WERI-Rb-1 (cell line): ENCODE results near the gene C3orf22.
A peak's percentile ranks its signal among the peaks of the same experiment; 100 is the strongest.

Experiments
- DNase-seq: peaks from one replicate; pipeline ENCODE4 v3.0.0-alpha.2; 2020
- H3K27ac ChIP-seq: fragments of 250-450 bp; sonication (Bioruptor Pico); 2 replicates; pipeline ENCODE4 v1.5.1; 2020; ENCODE audit warnings: mild to moderate bottlenecking, moderate library complexity
- H3K27me3 ChIP-seq: fragments of 250-450 bp; sonication (Bioruptor Pico); 2 replicates; pipeline ENCODE4 v1.5.1; 2021; ENCODE audit warnings: mild to moderate bottlenecking, low read depth, moderate library complexity; ENCODE audit not compliant: insufficient read depth, severe bottlenecking
- H3K36me3 ChIP-seq: fragments of 250-450 bp; sonication (Bioruptor Pico); 2 replicates; pipeline ENCODE4 v1.5.1; 2020; ENCODE audit warnings: mild to moderate bottlenecking, moderate library complexity
- H3K4me3 ChIP-seq: 2 replicates; pipeline ENCODE4 v1.5.1; 2011; ENCODE audit warnings: low read depth, mild to moderate bottlenecking, control low read depth, low read length
- H3K9me3 ChIP-seq: fragments of 250-450 bp; sonication (Bioruptor Pico); 2 replicates; pipeline ENCODE4 v1.5.1; 2021; ENCODE audit warnings: mild to moderate bottlenecking, moderate library complexity; ENCODE audit not compliant: severe bottlenecking
- CTCF ChIP-seq: IDR thresholded peaks from 2 replicates; pipeline ENCODE4 v1.5.1; 2011; ENCODE audit warnings: low read depth, mild to moderate bottlenecking, control low read depth, inconsistent platforms, low read length

Gene C3orf22

GRCh38 chr3:126562737-126563276 lies 4.1 kb upstream of the C3orf22 start:
- no peaks in the 10 kb centered on the region for H3K9me3 ChIP-seq
- no peak overlapping the region for H3K27ac ChIP-seq
- H3K36me3 ChIP-seq: no peaks in the 10 kb centered on the region
- no peak for DNase-seq
- no peaks in the 10 kb centered on the region for H3K27me3 ChIP-seq
- H3K4me3 ChIP-seq: no peak overlapping the region
- no peak for TF ChIP-seq CTCF

- DNase-seq: no peak
- H3K36me3 ChIP-seq: no peaks in the 10 kb centered on the region
- H3K27ac ChIP-seq: no peak overlapping the region
- no peaks in the 10 kb centered on the region for H3K9me3 ChIP-seq
- TF ChIP-seq CTCF: no peak
- no peaks in the 10 kb centered on the region for H3K27me3 ChIP-seq
- no peak overlapping the region for H3K4me3 ChIP-seq
These were observed 971 bp downstream of the C3orf22 start for GRCh38 chr3:126557761-126558160.

DNA sequence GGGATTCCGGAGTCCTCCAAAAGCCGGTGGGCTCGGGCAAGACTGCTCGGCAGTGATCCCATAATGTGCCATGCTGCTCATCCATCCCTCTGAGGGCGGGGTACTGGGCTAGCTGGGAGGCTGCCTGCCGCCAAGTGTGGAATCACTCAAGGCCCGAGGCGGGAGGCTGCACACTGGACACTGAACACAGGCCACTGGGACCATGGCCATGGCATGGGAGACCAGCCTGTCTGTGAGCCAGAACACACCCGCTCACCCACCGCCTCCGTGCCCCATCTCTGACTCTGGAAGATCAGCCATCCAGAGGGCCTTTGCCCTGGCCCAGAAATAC lies 1.4 kb downstream of the C3orf22 start:
- DNase-seq: peak; percentile 5
- Histone ChIP-seq H3K36me3 (no peaks in the 10 kb centered on the region), H3K27ac (no peak overlapping the region), H3K27me3 (no peaks in the 10 kb centered on the region), H3K9me3 (no peaks in the 10 kb centered on the region), H3K4me3 (no peak overlapping the region)
- TF ChIP-seq CTCF: no peak

DNA sequence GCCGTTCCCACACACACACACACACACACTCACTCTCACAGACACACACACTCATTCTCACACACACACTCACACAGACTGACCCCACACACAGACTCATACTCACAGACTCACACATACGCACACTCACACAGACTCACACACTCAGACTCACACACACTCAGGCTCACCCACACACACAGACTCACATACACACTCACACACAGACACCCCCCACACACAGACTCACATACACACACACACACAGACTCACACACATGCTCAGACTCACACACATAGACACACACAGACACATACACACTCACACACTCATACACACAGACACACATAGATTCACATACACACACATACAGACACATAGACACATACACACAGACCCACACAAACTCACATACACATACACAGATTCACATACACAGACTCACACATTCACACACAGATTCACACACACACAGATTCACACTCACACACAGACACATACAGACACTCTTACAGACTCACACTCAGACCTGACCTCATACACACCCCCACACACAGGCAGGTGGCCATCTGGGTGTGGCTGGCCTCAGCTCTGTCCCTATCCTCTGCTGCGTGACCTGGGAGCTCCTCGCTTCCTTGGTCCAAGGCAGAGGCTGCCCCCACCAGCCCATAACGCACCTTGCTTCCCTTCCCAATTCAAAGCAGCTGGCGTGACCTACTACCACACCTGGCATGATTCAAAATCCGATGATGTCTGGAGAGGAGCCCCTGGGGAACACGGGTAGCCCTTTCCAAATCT lies 1.9 kb downstream of the C3orf22 start:
- no peaks in the 10 kb centered on the region for H3K9me3 ChIP-seq
- H3K27me3 ChIP-seq: no peaks in the 10 kb centered on the region
- H3K36me3 ChIP-seq: no peaks in the 10 kb centered on the region
- no peak for TF ChIP-seq CTCF
- no peak overlapping the region for H3K4me3 ChIP-seq
- DNase-seq: peak; percentile 6
- no peak overlapping the region for H3K27ac ChIP-seq

DNA sequence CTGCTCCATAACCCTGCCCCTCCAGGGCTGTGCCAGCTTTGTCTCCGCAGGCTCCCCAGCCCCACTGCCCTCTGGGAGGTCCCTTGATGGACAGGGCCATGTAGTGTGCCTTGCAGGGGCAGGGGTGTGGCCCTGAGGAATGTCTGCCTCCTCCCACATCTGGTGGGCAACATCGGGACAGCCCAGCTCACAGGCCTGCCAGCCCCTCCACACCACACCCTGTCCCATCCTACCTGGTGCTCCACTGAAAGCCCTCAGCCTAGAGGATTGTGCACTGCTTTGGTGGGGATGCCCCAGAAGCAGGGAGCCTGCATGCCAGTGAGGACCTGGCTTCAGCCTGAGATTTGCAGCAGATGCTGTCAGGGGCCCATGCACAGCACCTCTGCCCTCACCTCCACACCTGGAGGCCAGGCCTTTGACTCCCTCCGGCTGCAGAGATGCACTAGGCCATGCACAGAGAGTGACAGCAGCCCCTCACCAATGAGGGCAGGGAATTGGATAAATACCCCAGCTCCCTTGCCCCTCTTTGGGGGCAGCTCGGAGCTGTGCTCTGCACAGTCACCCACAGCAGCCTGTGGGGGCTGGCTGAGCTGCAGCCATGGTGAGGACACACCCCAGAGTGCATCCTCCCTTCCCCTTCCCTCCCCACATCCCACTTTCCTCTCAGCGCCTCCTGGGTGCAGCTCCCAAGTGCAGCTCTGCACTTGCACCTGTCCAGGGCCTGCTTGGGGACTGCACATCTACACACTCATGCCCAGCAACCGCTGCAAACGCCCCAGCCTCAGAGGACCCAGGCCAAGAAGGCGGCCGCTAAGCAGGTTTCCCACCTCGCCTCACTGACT lies 2.7 kb downstream of the C3orf22 start:
- no peaks in the 10 kb centered on the region for H3K27me3 ChIP-seq
- DNase-seq: no peak
- TF ChIP-seq CTCF: no peak
- no peak overlapping the region for H3K4me3 ChIP-seq
- no peaks in the 10 kb centered on the region for H3K36me3 ChIP-seq
- no peaks in the 10 kb centered on the region for H3K9me3 ChIP-seq
- H3K27ac ChIP-seq: no peak overlapping the region
